ENCODE measurements around the gene ACOT11.

ACOT11 gene

DNA sequence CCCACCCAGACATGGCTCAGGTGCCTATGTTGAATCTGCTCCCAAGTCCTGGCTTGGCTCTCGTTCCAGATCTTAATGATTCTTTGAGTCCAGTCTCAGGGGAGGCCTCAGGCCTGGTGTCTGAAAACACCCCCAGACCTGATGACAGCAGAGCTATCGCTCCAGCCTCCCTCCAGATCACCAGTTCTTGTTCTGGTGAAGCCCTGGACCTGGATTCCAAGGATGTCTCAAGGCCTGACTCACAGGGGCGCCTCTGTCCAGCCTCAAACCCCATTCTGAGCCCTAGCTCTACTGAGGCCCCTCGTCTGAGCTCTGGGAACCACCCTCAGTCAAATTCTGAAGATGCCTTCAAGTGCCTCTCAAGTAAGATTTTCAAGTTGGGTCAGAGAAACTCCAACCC lies 105.0 kb downstream of the ACOT11 start:
- no peak for DNase-seq

DNA sequence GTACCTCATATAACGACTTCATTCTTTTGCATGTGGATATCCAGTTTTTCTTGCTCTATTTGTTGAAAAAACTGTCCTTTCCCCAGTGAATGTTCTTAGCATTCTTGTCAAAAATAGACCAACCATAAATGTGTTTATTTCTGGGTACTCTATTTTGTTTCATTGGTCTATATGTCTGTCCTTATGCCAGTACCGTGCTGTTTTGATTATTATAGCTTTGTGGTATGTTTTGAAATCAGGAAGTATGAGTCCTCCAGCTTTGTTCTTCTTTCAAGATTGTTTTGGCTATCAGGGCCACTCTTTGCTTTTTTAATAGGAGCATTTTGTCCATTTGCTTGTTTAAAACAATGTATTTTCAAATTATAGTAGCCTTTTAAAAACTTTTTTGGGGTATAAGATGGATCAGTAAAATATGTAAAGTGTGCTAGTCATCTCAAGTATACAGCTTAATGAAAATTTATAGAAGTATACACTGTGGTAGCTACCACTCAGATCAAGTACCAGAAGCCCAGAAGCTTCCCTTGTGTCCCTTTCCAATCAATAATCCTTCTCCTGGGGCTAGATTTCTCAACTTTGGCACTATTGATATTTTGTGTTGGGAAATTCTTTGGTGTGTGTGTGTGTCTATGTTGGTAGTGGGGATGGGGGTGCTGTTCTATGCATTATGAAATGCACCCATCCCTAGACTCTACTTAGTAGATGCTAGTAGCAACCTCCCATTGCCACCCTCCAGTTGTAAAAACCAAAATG lies 110.3 kb downstream of the ACOT11 start:
- DNase-seq = no peak

Data from NCI-H1105 (cell line).